Measurements from ENCODE around the gene SYNE2.

GRCh38 chr14:63895510-63895909, 42.7 kb downstream of the SYNE2 start:
- TF ChIP-seq CTCF (IDR thresholded peaks at IDR 0.05; ENCODE audit: insufficient read depth, low read length, poor library complexity, severe bottlenecking) (no peak), EZH2phosphoT487 (conservative IDR thresholded peaks at IDR 0.05; ENCODE audit: low read length) (no peak)

Data from SU-DHL-6 (cell line).